ENCODE results near the gene NUP210L.

GRCh38 chr1:154157520-154158306, 2.8 kb upstream of the NUP210L start:
- TF ChIP-seq ZFX (IDR thresholded peaks at IDR 0.05) (no peak), CTCF (conservative IDR thresholded peaks at IDR 0.05) (no peak)

Measured in C4-2B (cell line).